Upper lobe of right lung (tissue), 1 donor: ENCODE measurements around the gene ATP10A. TPM values are rescaled to one million over a fixed set of nuclear protein-coding genes. Genes with fewer than 3 reads are reported as not detected.

Source experiments
- ATAC-seq: fragments of 200-7000 bp; cut with Tn5 transposase; one replicate; pipeline ENCODE4 v1.9.1; 2020; ENCODE audit warnings: mild to moderate bottlenecking, moderate library complexity
- DNase-seq: peaks from one replicate; pipeline ENCODE4 v3.0.0-alpha.2; 2020
- H3K27ac ChIP-seq: fragments of 200-600 bp; one replicate; pipeline ENCODE4 v1.8.0; 2022
- H3K27me3 ChIP-seq: fragments of 200-600 bp; one replicate; pipeline ENCODE4 v1.8.0; 2022; ENCODE audit warnings: mild to moderate bottlenecking
- H3K36me3 ChIP-seq: fragments of 200-600 bp; one replicate; pipeline ENCODE4 v1.8.0; 2022
- H3K4me1 ChIP-seq: fragments of 200-600 bp; one replicate; pipeline ENCODE4 v1.8.0; 2022
- H3K4me3 ChIP-seq: fragments of 200-600 bp; one replicate; pipeline ENCODE4 v1.8.0; 2022; ENCODE audit warnings: mild to moderate bottlenecking
- H3K9me3 ChIP-seq: fragments of 200-600 bp; one replicate; pipeline ENCODE4 v1.8.0; 2022
- intact Hi-C: fragments of 100-400 bp; cut with DNase I; formaldehyde crosslinking; loops from one replicate; pipeline ENCODE4 v1.11.0; 2022
- total RNA-seq: library from RNA; stranded (reverse); fragmentation: NEBNext Ultra II Directional; extraction: Animal tissue kit (Norgen Biotek cat#: 25700); gene quantifications from one replicate; pipeline ENCODE4 v1.2.1, GENCODE V29; 2021
- TF ChIP-seq, protein P1 (sequence below): fragments of 200-600 bp; IDR thresholded peaks from one replicate; pipeline ENCODE4 v1.8.0; 2022; ENCODE audit warnings: antibody characterized with exemption
- donor health status: DM: no; HTN: yes; CAD: no; lungs with severe emphysema.

The ATP10A gene
- total RNA-seq, 1 donor from 2014 or later, result 31.1 TPM

DNA sequence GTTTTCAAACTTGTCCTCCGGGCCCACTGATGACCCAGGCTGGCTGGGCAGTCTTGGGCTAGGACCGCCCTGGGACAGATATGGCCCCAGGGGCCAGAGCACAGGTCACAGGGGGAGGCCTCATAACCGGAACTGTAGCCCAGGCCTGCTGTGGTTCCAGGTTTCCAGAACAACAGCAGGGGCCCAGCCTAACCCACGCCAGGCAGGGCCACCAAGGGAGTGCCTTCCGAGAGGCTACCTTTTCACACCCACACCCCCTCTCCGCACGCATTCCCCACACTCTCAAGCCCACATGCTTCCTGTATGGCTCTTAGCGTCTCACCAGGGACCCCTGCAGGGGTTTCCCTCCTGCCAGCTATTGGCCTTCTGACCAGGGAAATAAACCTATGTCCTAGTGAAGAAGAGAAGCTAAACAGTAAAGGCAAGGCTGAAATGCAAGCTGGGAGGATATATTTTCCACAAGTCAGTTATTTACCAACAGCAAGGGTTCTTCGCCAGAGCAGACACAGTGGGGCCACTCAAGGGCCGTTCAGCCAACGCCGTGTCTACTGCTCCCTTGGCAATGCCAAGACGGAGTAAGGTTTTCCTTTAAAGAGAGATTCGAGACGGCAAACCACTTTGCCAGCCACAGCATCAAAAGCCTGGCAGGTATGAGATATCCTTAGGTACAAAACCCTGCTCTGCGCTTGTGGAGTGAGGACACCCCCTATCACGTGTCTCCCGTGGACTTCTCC, 135.1 kb downstream of the ATP10A start:
- DNase-seq (no peak), ATAC-seq (no peak)
- intact Hi-C loops, result no loop called here
- peaks cover 8% of the 10 kb centered on the region for H3K36me3 ChIP-seq
- H3K27ac ChIP-seq, result no peak overlapping the region
- H3K4me3 ChIP-seq, result no peak overlapping the region
- TF ChIP-seq, protein P1, sequence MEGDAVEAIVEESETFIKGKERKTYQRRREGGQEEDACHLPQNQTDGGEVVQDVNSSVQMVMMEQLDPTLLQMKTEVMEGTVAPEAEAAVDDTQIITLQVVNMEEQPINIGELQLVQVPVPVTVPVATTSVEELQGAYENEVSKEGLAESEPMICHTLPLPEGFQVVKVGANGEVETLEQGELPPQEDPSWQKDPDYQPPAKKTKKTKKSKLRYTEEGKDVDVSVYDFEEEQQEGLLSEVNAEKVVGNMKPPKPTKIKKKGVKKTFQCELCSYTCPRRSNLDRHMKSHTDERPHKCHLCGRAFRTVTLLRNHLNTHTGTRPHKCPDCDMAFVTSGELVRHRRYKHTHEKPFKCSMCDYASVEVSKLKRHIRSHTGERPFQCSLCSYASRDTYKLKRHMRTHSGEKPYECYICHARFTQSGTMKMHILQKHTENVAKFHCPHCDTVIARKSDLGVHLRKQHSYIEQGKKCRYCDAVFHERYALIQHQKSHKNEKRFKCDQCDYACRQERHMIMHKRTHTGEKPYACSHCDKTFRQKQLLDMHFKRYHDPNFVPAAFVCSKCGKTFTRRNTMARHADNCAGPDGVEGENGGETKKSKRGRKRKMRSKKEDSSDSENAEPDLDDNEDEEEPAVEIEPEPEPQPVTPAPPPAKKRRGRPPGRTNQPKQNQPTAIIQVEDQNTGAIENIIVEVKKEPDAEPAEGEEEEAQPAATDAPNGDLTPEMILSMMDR, result no peak
- H3K27me3 ChIP-seq, result no peaks in the 10 kb centered on the region
- H3K4me1 ChIP-seq, result no peaks in the 10 kb centered on the region
- no peaks in the 10 kb centered on the region for H3K9me3 ChIP-seq

DNA sequence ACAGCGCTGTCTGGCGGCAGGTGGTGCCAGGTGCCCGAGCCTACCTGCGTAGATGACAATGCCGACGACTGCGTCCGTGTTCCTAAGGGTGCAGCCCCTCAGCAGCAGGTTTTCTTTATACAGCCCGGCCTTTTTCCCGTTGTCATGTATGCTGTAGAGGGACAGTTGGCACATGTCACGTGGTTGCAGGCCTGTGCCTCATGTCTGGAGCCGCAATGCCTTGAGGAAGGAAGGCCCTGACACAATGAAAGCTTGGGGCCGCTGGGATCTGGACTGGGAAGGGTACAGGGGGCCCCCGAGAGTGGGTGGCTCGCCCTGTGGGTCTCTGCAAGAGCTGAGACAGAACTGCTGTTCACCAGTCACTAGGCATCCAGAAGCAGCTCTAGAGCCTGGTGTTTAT, 136.0 kb downstream of the ATP10A start:
- no peak overlapping the region for H3K4me3 ChIP-seq
- H3K27ac ChIP-seq, result no peak overlapping the region
- H3K4me1 ChIP-seq, result no peaks in the 10 kb centered on the region
- intact Hi-C loops, result no loop called here
- DNase-seq (no peak), ATAC-seq (no peak)
- TF ChIP-seq, protein P1, result no peak
- no peaks in the 10 kb centered on the region for H3K27me3 ChIP-seq
- no peaks in the 10 kb centered on the region for H3K9me3 ChIP-seq
- H3K36me3 ChIP-seq, result peaks cover 8% of the 10 kb centered on the region

DNA sequence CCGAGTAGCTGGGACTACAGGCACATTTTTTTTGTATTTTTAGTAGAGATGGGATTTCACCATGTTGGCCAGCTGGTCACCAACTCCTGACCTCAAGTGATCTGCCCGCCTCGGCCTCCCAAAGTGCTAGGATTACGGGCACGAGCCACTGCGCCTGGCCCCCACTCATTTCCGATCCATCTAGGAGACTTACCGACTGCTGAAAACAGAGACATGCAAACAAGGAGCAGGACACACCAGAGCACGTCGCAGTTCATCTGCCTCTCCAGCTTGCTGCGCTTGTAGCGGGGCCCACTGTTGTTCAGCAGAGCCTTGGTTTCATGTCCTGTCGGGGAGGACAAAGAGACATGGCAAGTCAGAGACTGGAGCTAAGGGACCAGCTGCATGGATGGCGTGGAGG, 137.4 kb downstream of the ATP10A start:
- intact Hi-C loops, result no loop called here
- Histone ChIP-seq H3K4me1 (no peaks in the 10 kb centered on the region), H3K9me3 (no peaks in the 10 kb centered on the region), H3K4me3 (no peak overlapping the region), H3K36me3 (peaks cover 8% of the 10 kb centered on the region), H3K27ac (no peak overlapping the region), H3K27me3 (no peaks in the 10 kb centered on the region)
- ATAC-seq, result no peak
- TF ChIP-seq, protein P1, result no peak
- no peak for DNase-seq

DNA sequence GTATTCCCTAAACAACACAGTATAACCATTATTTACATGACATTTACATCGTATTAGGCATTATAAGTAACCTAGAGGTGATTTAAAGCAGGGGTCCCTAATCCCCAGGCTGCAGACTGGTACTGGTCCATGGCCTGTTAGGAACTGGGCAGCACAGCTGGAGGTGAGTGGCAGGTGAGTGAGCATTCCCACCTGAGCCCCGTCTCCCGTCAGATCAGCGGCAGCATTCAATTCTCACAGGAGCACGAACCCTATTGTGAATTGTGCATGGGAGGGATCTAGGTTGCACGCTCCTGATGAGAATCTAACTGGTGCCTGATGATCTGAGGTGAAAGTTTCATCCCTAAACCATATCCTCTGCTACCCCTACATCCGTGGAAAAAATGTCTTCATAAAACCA, 138.2 kb downstream of the ATP10A start:
- no peak overlapping the region for H3K27ac ChIP-seq
- DNase-seq (no peak), ATAC-seq (no peak)
- TF ChIP-seq, protein P1, result no peak
- H3K4me3 ChIP-seq, result no peak overlapping the region
- no peaks in the 10 kb centered on the region for H3K9me3 ChIP-seq
- intact Hi-C loops, result no loop called here
- peaks cover 8% of the 10 kb centered on the region for H3K36me3 ChIP-seq
- H3K27me3 ChIP-seq, result no peaks in the 10 kb centered on the region
- no peaks in the 10 kb centered on the region for H3K4me1 ChIP-seq

DNA sequence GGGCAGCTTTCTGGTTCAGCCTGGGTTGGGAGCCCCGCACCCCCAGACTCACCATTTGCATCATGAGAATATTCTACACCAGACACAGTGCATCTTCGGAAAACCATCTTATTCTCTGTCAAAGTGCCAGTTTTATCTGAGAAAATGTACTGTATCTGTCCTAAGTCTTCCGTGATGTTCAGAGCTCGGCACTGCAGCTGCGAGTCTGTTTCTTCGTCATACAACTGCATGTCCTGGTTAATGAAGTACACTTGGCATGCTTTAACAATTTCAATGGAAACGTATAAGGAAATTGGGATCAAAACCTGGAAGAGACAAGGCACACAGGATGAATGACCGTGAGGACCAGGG, 141.5 kb downstream of the ATP10A start:
- no peak for ATAC-seq
- intact Hi-C loops, result no loop called here
- DNase-seq, result no peak
- Histone ChIP-seq H3K36me3 (peaks cover 8% of the 10 kb centered on the region), H3K4me1 (no peaks in the 10 kb centered on the region), H3K27me3 (no peaks in the 10 kb centered on the region), H3K9me3 (no peaks in the 10 kb centered on the region), H3K27ac (no peak overlapping the region), H3K4me3 (no peak overlapping the region)
- TF ChIP-seq, protein P1, result no peak
